ENCODE measurements around the gene GXYLT2.

GRCh38 chr3:72889310-72890165 lies 1.7 kb downstream of the GXYLT2 start:
- TF ChIP-seq CTCF (conservative IDR thresholded peaks at IDR 0.05; ENCODE audit: low read depth in 2 of 2): no peak
- TF ChIP-seq ZNF462 (CRISPR knock-in tag; IDR thresholded peaks at IDR 0.05): no peak
- peak; percentile 10 for TF ChIP-seq EZH2 (IDR thresholded peaks at IDR 0.05; ENCODE audit: low read depth, unreplicated experiment)
- TF ChIP-seq CREB1 (CRISPR knock-in tag; IDR thresholded peaks at IDR 0.05; ENCODE audit: low read depth): no peak
- no peak for TF ChIP-seq EZH2phosphoT487 (IDR thresholded peaks at IDR 0.05; ENCODE audit: unreplicated experiment)
- no peak for TF ChIP-seq POLR2AphosphoS5 (IDR thresholded peaks at IDR 0.05; ENCODE audit: low read depth)
- no peak for TF ChIP-seq REST (IDR thresholded peaks at IDR 0.05; ENCODE audit: unreplicated experiment)
- TF ChIP-seq JUNB (IDR thresholded peaks at IDR 0.05; ENCODE audit: unreplicated experiment): no peak
- no peak for TF ChIP-seq NANOG (IDR thresholded peaks at IDR 0.05; ENCODE audit: borderline replicate concordance)
- TF ChIP-seq ZNF331 (CRISPR knock-in tag; IDR thresholded peaks at IDR 0.05; ENCODE audit: low read depth): no peak
- no peak for TF ChIP-seq STAT1 (IDR thresholded peaks at IDR 0.05; ENCODE audit: unreplicated experiment)

Data from GM23338 (cell line).